IMR-90 (cell line): ENCODE results near the gene TRIP6. TPM values are rescaled to one million over a fixed set of nuclear protein-coding genes. Genes with fewer than 3 reads are reported as not detected.

ENCODE experiments used
- ATAC-seq: fragments of 200-7000 bp; cut with Tn5 transposase; 2 replicates; pipeline ENCODE4 v1.9.1; 2020; ENCODE audit warnings: low read depth, mild to moderate bottlenecking, moderate library complexity
- BruUV-seq: library from RNA; stranded (reverse); fragments of 400-500 nt; replicated peaks from 2 replicates; lab custom pipeline; 2021; lab: Mats Ljungman, UMichigan
- CTCF ChIA-PET: fragments of 300-600 bp; formaldehyde crosslinking; extraction: SDS; loops from one replicate; lab custom pipeline; 2021; ENCODE audit warnings: antibody characterized with exemption; lab: Yijun Ruan, JAX
- POLR2A ChIA-PET: fragments of 300-600 bp; sonication (Branson Sonifier 250); formaldehyde crosslinking; loops from one replicate; lab custom pipeline; 2022; ENCODE audit warnings: antibody characterized with exemption; ENCODE audit not compliant: unreplicated experiment; lab: Charles Lee
- DNase-seq: peaks from one replicate; pipeline ENCODE4 v3.0.0; 2013
- H2AFZ ChIP-seq: replicated peaks from 2 replicates; pipeline ENCODE3; 2013; ENCODE audit warnings: low read length, mild to moderate bottlenecking; ENCODE audit not compliant: poor library complexity
- H2AK5ac ChIP-seq: 2 replicates; pipeline ENCODE4 v1.6.1; 2013; ENCODE audit warnings: low read depth, low read length, inconsistent platforms
- H2AK9ac ChIP-seq: replicated peaks from 2 replicates; pipeline ENCODE3; 2013; ENCODE audit warnings: mild to moderate bottlenecking, low read depth, low read length, moderate library complexity; ENCODE audit not compliant: poor library complexity
- H2BK120ac ChIP-seq: 2 replicates; pipeline ENCODE4 v1.6.1; 2013; ENCODE audit warnings: low read depth, low read length, inconsistent platforms
- H2BK15ac ChIP-seq: 3 replicates; pipeline ENCODE4 v1.6.1; 2013; ENCODE audit warnings: low read depth, low read length, inconsistent platforms
- H2BK20ac ChIP-seq: 2 replicates; pipeline ENCODE4 v1.6.1; 2013; ENCODE audit warnings: low read depth, mild to moderate bottlenecking, inconsistent platforms, low read length, moderate library complexity
- H2BK5ac ChIP-seq: 2 replicates; pipeline ENCODE4 v1.6.1; 2013; ENCODE audit warnings: mild to moderate bottlenecking, low read depth, low read length, inconsistent platforms; ENCODE audit not compliant: poor library complexity, severe bottlenecking
- H3K14ac ChIP-seq: replicated peaks from 2 replicates; pipeline ENCODE4 v1.6.1; 2013; ENCODE audit warnings: low read depth, low read length, inconsistent platforms
- H3K18ac ChIP-seq: 2 replicates; pipeline ENCODE4 v1.6.1; 2013; ENCODE audit warnings: low read depth, low read length, control low read depth
- H3K23ac ChIP-seq: 2 replicates; pipeline ENCODE4 v1.6.1; 2013; ENCODE audit warnings: low read depth, low read length, inconsistent platforms
- H3K27ac ChIP-seq: 2 replicates; pipeline ENCODE4 v1.5.1; 2013; ENCODE audit warnings: mild to moderate bottlenecking, control low read depth, low read length; ENCODE audit not compliant: insufficient read depth
- H3K27me3 ChIP-seq: 2 replicates; pipeline ENCODE4 v1.6.1; 2013; ENCODE audit warnings: low read length; ENCODE audit not compliant: control insufficient read depth, insufficient read depth
- H3K36me3 ChIP-seq: 2 replicates; pipeline ENCODE4 v1.6.1; 2013; ENCODE audit warnings: low read length, mixed read lengths; ENCODE audit not compliant: control insufficient read depth, insufficient read depth
- H3K4ac ChIP-seq: 2 replicates; pipeline ENCODE4 v1.6.1; 2013; ENCODE audit warnings: low read depth, low read length, inconsistent platforms
- H3K4me1 ChIP-seq: 2 replicates; pipeline ENCODE4 v1.6.1; 2013; ENCODE audit warnings: low read length, mixed read lengths; ENCODE audit not compliant: control insufficient read depth, insufficient read depth
- H3K4me2 ChIP-seq: 2 replicates; pipeline ENCODE4 v1.6.1; 2013; ENCODE audit warnings: low read depth, mild to moderate bottlenecking, control low read depth, low read length, moderate library complexity
- H3K4me3 ChIP-seq: 2 replicates; pipeline ENCODE4 v1.5.1; 2013; ENCODE audit warnings: low read depth, mild to moderate bottlenecking, control low read depth, low read length, moderate library complexity; ENCODE audit not compliant: insufficient read depth
- H3K56ac ChIP-seq: 2 replicates; pipeline ENCODE4 v1.6.1; 2013; ENCODE audit warnings: low read length, inconsistent platforms; ENCODE audit not compliant: insufficient read depth; ENCODE audit errors: extremely low read depth
- H3K79me1 ChIP-seq, 2 experiments: 2 replicates each; pipeline ENCODE4 v1.6.1; 2013; ENCODE audit warnings: low read length in 2 of 2, inconsistent platforms in 1 of 2, low read depth in 1 of 2
- H3K9ac ChIP-seq: 2 replicates; pipeline ENCODE4 v1.6.1; 2013; ENCODE audit warnings: low read depth, low read length, control low read depth
- H3K9me1 ChIP-seq: 2 replicates; pipeline ENCODE4 v1.6.1; 2013; ENCODE audit warnings: low read length, inconsistent platforms; ENCODE audit not compliant: insufficient read depth
- H3K9me3 ChIP-seq: 2 replicates; pipeline ENCODE4 v1.6.1; 2013; ENCODE audit warnings: low read length; ENCODE audit not compliant: control insufficient read depth, insufficient read depth
- H4K20me1 ChIP-seq: 2 replicates; pipeline ENCODE4 v1.6.1; 2013; ENCODE audit warnings: low read length, inconsistent platforms; ENCODE audit not compliant: insufficient read depth
- H4K5ac ChIP-seq: 2 replicates; pipeline ENCODE4 v1.6.1; 2013; ENCODE audit warnings: mild to moderate bottlenecking, low read depth, low read length, control low read depth
- H4K8ac ChIP-seq, 2 experiments: 2 replicates each; pipeline ENCODE4 v1.6.1; 2013; ENCODE audit warnings: low read depth in 2 of 2, low read length in 2 of 2, control low read depth in 1 of 2, inconsistent platforms in 1 of 2
- H4K91ac ChIP-seq: 2 replicates; pipeline ENCODE4 v1.6.1; 2013; ENCODE audit warnings: low read depth, low read length, inconsistent platforms; ENCODE audit not compliant: insufficient read depth
- CEBPB ChIP-seq: IDR thresholded peaks from 2 replicates; pipeline ENCODE4 v1.6.1; 2012; ENCODE audit warnings: low read depth, low read length, improper control_type of control experiment
- FOS ChIP-seq: fragments of 150-350 bp; IDR thresholded peaks from 2 replicates; pipeline ENCODE4 v1.6.1; 2016; ENCODE audit warnings: low read depth, low read length
- MAFK ChIP-seq: IDR thresholded peaks from 2 replicates; pipeline ENCODE4 v1.6.1; 2012; ENCODE audit warnings: low read depth, low read length, improper control_type of control experiment
- NFE2L2 ChIP-seq: fragments of 150-350 bp; IDR thresholded peaks from 2 replicates; pipeline ENCODE4 v1.6.1; 2016; ENCODE audit warnings: low read depth, mild to moderate bottlenecking, low read length
- RAD21 ChIP-seq: IDR thresholded peaks from 2 replicates; pipeline ENCODE4 v1.6.1; 2012; ENCODE audit warnings: low read length, improper control_type of control experiment
- RCOR1 ChIP-seq: IDR thresholded peaks from 2 replicates; pipeline ENCODE4 v1.6.1; 2012; ENCODE audit warnings: mild to moderate bottlenecking, low read length, improper control_type of control experiment; ENCODE audit not compliant: insufficient replicate concordance
- RFX5 ChIP-seq: IDR thresholded peaks from 2 replicates; pipeline ENCODE4 v1.8.0; 2012; ENCODE audit warnings: low read depth, mild to moderate bottlenecking, low read length, moderate library complexity
- SMC3 ChIP-seq: fragments of 150-350 bp; IDR thresholded peaks from 2 replicates; pipeline ENCODE4 v1.6.1; 2016; ENCODE audit warnings: low read depth, mild to moderate bottlenecking, antibody characterized with exemption, low read length, moderate library complexity
- WGBS, 2 experiments: methylation state at CpG; one replicate each; pipeline versions ENCODE4 v1.1.5 to v1.1.7; 2013; ENCODE audit warnings: missing lambda C conversion rate in 2 of 2; ENCODE audit not compliant: insufficient read length in 1 of 2; ENCODE audit errors: extremely low coverage in 2 of 2; 5-methylcytosine and 5-hydroxymethylcytosine counted together
- dilution Hi-C: fragments of 300-500 bp; cut with HindIII; formaldehyde crosslinking; loops from one replicate; pipeline ENCODE4 v1.14.3; 2018; ENCODE audit warnings: low sequenced_read_pairs; ENCODE audit not compliant: unreplicated experiment
- in situ Hi-C: fragments of 300-500 bp; cut with MboI; formaldehyde crosslinking; loops from 3 replicates; pipeline ENCODE4 v1.14.3; 2019; ENCODE audit warnings: low sequenced_read_pairs, inconsistent platforms, mixed read lengths
- intact Hi-C: fragments of 100-400 bp; cut with micrococcal nuclease; formaldehyde crosslinking; loops from 2 replicates; pipeline ENCODE4 v1.10.0; 2022
- polyA plus RNA-seq, 3 experiments: library from polyadenylated mRNA; depleted of rRNA; stranded (reverse); fragments of >200 nt; gene quantifications; 2 replicates each; pipeline ENCODE4 v1.2.3, GENCODE V29; 2012; ENCODE audit warnings: low replicate concordance in 1 of 3
- total RNA-seq: library from RNA; depleted of rRNA; stranded (reverse); fragments of >200 nt; gene quantifications from 2 replicates; pipeline ENCODE4 v1.2.3, GENCODE V29; 2012

Gene TRIP6
- total and polyA plus RNA-seq, 2 of the 4 experiments (the other 2 are of a cell fraction): 36.4 to 72.3 TPM

- no peak overlapping the region for H3K4me2 ChIP-seq
- H2AK5ac ChIP-seq: no peak overlapping the region
- H2AK9ac ChIP-seq: peak overlapping the region; percentile 28
- H2BK15ac ChIP-seq: no peak overlapping the region
- dilution Hi-C loops: no loop called here
- no peak overlapping the region for H3K4me3 ChIP-seq
- peaks cover 8 to 10% of the 10 kb centered on the region in 2 experiments for H3K79me1 ChIP-seq
- no peaks in the 10 kb centered on the region for H3K9me1 ChIP-seq
- ChIA-PET CTCF (no interaction called here), POLR2A (no interaction called here)
- ATAC-seq: no peak
- H4K20me1 ChIP-seq: no peaks in the 10 kb centered on the region; the same call in 1 of the 2 replicates
- no peak overlapping the region for H3K9ac ChIP-seq
- no peak overlapping the region for H4K5ac ChIP-seq
- no peak overlapping the region for H2BK5ac ChIP-seq
- H3K56ac ChIP-seq: no peak overlapping the region
- no peak overlapping the region for H2BK120ac ChIP-seq
- H3K18ac ChIP-seq: no peak overlapping the region
- no peak for DNase-seq
- no peak overlapping the region for H2AFZ ChIP-seq
- 98% methylated on average over 9 of the region's 15 CpGs; no CpG with 5 or more reads in 1 of the 2 experiments for WGBS, 2 experiments
- peaks cover 32% of the 10 kb centered on the region for H3K36me3 ChIP-seq
- no peak overlapping the region for H4K91ac ChIP-seq
- H4K8ac ChIP-seq: no peak overlapping the region
- H3K9me3 ChIP-seq: no peaks in the 10 kb centered on the region
- no peaks in the 10 kb centered on the region for H3K27me3 ChIP-seq
- H3K27ac ChIP-seq: no peak overlapping the region
- BruUV-seq: no TSS peak
- intact Hi-C loops: no loop called here
- H3K14ac ChIP-seq: no peak overlapping the region
- no peaks in the 10 kb centered on the region for H3K4me1 ChIP-seq
- H3K4ac ChIP-seq: no peak overlapping the region
- no peak overlapping the region for H2BK20ac ChIP-seq
- H3K23ac ChIP-seq: no peak overlapping the region
- no peak for TF ChIP-seq RFX5
- TF ChIP-seq RAD21: no peak
- no peak for TF ChIP-seq MAFK
- no peak for TF ChIP-seq SMC3
- no peak for TF ChIP-seq NFE2L2
- TF ChIP-seq CEBPB: no peak
- TF ChIP-seq FOS: no peak
- TF ChIP-seq RCOR1: no peak
- in situ Hi-C loops: loop anchor here (5.0 to 25.0 kb wide), 3 partner anchors 153 to 398 kb away; partner anchors contain the start of genes FBXO24, LRCH4, POP7 and SPACDR
Observed at GRCh38 chr7:100859856-100860255, 7.3 kb upstream of the TRIP6 start.
